HG03520 (cell line): ENCODE measurements around the gene AMIGO1.
A peak's percentile ranks its signal among the peaks of the same experiment; 100 is the strongest.

Source experiments
- ATAC-seq: cut with Tn5 transposase; IDR thresholded peaks from one replicate; pipeline ENCODE4 v1.9.1; 2021; ENCODE audit warnings: mild to moderate bottlenecking, moderate library complexity; ENCODE audit not compliant: unreplicated experiment

Gene AMIGO1, protein sequence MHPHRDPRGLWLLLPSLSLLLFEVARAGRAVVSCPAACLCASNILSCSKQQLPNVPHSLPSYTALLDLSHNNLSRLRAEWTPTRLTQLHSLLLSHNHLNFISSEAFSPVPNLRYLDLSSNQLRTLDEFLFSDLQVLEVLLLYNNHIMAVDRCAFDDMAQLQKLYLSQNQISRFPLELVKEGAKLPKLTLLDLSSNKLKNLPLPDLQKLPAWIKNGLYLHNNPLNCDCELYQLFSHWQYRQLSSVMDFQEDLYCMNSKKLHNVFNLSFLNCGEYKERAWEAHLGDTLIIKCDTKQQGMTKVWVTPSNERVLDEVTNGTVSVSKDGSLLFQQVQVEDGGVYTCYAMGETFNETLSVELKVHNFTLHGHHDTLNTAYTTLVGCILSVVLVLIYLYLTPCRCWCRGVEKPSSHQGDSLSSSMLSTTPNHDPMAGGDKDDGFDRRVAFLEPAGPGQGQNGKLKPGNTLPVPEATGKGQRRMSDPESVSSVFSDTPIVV

DNA sequence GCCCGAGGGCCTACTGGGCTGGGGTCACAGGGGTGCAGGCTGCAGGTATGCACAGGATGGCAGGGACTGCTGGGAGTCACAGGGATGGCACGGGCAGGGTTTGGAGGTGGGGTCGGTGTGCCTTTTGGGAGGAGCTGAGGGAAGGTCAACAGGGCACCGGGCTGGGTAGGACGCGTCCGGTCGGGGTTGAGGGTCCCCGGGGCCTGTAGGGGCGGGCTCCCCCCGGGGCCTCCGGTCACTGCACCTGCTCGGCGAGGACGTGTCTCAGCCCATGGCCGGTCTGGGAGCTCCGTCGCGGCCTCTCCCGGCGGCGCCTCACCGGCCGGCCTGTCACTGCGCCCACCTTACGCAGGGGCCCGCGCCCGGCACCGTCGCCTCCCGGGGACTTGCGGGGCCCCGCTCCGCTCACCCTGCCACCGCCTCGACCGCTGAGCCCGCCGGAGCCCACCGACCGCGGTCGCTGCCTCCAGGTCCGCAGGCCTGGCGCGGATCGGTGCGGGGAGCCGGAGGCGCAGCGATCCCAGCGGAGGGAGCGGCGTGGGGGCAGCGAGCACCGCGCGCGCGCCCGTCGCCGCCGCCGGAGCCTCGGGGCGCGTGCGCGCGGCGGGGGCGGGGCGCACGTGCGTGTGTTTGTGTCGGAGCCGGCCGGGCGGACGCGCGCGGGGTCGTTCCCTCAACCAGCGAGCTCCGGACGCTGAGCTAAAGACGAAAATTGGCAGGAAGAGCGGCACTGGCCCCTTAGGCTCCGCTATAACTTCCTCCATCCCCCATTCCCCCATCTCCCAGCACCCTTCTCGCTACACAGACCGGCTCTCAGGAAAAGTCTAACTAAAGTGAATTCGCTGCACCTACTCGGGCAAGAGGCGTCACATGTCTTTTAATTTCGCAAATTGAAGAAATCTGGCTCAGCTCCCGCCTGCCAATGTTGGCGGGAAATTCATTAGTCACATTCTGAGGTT is at the start of gene AMIGO1:
AMIGO1 (minus strand) TSS at position 552 of the 959 bp plus-strand sequence. CDS start 815 bp downstream, outside the sequence.
- ATAC-seq = peak; percentile 44

DNA sequence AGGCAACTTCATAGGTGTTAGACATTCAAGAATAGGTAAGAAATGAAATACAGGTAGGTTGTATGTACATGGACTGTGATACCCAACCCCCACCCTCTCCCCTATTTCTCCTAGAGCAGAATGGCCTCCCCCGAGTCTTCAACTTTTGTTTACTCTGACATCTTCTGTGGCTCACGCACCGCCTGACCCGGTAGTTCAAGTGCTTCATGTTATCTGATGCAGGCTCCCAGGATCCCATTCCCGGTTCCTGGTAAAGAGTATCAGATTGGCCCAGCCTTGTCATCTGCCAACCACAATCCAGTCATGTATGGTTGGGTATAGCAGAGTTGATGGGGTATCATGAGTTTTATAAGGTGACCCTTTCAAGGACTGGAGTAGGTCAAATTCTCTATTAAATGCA is 48.0 kb upstream of the AMIGO1 start:
- no peak for ATAC-seq

DNA sequence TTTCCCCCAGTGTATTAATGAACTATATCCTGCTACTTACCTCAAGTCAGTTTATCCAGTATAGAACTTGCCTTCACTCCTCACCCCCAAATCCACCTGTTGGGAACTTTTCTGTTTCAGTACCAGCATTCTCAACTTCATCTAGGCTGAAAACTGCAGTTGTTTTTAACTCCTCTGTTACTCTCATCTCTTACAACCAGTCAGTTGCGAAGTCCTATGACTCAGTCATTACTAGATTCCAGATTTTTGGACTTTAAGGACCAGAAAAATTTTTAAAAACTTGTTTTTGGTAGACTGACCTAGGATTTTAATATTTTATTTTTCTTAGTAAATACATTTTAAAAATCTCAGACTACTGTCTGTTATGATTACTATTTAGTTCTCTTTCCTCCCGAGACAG is 47.0 kb upstream of the AMIGO1 start:
- no peak for ATAC-seq

DNA sequence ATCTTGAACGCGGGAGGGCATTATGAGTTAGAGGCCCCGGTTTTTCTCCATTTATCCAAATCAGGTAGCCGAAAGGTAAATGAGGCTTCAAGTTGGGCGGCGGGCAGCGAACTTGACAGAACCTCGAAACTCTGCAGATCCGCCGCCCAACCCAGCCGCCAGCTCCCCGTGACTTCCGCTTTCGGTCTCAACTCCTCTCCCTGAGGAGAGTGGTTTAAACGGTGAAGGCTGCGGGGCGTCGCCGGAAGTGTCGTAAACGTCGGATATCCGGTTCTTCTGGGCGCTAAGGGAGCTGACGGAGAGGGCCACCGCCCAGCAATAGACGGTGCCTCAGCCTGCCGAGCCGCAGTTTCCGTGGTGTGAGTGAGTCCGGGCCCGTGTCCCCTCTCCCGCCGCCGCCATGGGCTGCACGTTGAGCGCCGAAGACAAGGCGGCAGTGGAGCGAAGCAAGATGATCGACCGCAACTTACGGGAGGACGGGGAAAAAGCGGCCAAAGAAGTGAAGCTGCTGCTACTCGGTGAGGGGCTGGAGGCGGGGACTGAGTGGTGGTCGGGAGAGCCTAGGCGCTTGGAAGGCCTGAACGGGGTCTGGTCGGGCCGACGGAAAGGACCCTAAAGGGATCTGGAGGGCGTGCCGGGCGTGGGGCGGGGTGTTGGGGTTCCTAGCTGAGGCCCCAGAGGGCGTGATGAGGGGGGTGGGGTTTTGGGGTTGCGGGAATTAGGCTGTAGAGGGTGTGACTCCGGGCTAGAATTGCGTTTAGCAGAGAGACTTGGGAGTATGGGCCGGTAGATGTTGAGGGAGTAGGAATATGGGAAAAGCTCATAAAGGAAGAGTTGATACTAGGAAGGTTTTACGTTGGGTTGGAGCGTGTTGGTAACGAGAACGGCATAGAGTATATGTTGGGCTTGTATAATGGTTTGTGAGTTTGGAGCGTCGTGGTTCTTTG is 39.1 kb upstream of the AMIGO1 start, which contains the start of gene GNAI3:
GNAI3 (plus strand) TSS at position 295 of the 947 bp plus-strand sequence; CDS start at position 401, 106 bp downstream.
- ATAC-seq = peak; percentile 85

DNA sequence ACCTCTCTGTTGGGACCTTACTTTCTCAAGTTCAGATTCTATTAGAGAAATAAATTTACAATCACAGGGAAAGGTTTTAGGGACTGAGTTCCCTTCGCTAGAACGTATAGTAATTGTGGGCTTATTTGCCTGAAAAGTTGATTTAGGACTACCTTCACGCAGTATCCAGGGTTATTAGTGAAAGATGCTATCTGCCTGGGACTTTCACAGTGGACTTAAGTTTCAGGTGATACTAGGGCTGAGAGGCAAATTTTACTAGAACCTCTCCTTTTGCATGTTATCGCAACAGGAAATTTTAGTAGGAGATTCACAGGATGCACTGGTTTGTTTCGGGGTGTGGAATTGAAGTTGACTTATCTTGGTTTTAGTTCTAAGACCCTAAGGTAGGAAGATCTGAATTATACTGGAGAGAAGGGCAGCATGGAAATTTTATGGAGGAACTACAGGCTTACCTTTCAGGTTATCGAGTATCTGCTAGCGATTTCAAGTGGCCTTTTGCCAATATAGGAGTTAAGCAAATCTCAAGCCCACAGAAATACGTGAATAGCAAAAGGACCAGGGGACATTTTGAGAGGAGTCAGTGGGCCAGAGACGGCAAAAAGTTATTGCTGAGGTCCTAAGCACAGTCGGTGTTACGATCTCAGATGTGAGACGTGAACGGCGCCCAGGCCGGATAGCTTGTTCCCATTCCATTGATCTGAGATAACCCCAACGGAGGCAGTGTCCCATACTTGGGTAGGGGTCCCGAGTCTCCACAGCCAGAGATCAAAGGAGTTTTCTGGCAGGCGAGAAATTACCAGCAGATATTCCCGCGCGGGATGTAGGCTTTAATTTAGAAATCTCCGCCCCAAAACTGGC is 38.2 kb upstream of the AMIGO1 start:
- no peak for ATAC-seq

DNA sequence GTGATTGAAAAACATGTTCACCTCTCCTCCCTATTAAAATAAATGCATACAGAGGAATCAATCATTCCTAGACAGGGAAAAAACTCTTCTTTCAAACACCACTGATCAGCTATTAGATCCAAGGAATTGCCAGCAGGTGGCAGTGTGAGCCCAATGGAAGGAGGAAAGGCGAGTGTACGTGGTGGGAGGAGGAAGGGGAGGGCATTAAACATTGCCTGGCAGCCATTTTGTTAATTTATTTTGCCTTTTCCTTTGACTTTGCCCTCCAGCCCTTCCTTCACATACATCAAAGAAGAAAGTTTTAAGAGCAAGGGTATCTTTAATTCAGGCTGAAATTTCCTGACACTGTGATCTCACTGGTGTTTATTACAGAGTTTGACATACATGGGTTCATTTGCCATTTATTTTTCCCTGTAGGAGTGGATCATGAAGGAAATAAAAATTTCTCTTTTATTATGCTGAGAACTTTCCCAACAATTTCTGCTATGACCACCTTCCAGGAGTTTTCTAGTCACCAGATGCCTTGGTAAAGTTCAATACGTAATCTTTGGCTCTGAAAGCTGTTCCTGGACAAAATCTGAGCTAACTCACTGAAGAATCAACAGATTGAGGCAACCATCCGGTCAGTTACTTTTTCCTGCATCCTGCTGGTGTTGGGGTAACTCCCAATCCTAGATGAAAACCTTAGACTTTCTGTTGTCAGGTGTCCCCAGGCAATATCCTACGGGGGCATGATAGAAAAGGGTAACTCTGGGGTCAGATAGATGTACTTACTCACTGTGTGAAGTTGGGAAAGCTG is 37.0 kb upstream of the AMIGO1 start:
- ATAC-seq = no peak

DNA sequence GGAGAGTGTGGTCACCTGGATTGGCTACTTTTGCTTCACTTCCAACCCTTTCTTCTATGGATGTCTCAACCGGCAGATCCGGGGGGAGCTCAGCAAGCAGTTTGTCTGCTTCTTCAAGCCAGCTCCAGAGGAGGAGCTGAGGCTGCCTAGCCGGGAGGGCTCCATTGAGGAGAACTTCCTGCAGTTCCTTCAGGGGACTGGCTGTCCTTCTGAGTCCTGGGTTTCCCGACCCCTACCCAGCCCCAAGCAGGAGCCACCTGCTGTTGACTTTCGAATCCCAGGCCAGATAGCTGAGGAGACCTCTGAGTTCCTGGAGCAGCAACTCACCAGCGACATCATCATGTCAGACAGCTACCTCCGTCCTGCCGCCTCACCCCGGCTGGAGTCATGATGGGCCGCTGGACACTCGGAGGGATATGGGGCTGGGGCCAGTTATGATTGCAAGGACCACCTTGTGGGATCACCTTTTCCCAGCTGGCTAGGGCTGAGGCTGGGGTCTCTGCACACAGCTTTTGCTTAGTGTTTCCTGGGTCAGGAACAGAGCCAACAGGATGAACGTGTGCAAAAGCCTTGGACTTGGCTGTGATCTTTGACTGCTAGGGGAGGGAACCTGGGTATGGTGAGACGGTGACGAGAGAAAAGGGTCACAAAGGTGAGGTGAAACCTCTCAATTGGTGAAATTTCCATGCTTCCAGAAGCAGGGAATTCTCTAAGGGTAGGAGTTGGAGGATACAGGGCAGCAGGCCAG is 34.6 kb upstream of the AMIGO1 start:
- no peak for ATAC-seq

DNA sequence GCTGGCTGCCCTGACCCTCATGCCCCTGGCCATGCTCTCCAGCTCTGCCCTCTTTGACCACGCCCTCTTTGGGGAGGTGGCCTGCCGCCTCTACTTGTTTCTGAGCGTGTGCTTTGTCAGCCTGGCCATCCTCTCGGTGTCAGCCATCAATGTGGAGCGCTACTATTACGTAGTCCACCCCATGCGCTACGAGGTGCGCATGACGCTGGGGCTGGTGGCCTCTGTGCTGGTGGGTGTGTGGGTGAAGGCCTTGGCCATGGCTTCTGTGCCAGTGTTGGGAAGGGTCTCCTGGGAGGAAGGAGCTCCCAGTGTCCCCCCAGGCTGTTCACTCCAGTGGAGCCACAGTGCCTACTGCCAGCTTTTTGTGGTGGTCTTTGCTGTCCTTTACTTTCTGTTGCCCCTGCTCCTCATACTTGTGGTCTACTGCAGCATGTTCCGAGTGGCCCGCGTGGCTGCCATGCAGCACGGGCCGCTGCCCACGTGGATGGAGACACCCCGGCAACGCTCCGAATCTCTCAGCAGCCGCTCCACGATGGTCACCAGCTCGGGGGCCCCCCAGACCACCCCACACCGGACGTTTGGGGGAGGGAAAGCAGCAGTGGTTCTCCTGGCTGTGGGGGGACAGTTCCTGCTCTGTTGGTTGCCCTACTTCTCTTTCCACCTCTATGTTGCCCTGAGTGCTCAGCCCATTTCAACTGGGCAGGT is 33.9 kb upstream of the AMIGO1 start:
- no peak for ATAC-seq

DNA sequence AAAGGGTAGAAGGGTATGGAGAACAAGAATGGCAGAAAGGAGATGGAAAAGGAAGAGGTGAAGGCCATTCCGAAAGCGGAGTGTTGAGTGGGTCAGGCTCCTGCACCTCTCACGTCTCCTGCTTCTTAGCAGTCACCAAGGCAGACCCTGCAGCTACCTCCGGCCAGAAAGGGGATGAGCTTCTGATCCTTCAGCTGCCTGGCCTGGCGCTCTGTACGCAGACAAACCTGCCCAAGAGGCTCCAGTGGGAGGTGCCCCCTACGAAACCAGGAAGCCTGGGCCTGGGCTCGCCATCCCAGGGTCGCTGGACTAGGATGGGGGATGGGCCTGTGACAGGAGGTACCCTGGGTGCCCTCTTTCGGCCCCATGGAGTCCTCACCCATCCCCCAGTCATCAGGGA is 33.1 kb upstream of the AMIGO1 start:
- no peak for ATAC-seq

DNA sequence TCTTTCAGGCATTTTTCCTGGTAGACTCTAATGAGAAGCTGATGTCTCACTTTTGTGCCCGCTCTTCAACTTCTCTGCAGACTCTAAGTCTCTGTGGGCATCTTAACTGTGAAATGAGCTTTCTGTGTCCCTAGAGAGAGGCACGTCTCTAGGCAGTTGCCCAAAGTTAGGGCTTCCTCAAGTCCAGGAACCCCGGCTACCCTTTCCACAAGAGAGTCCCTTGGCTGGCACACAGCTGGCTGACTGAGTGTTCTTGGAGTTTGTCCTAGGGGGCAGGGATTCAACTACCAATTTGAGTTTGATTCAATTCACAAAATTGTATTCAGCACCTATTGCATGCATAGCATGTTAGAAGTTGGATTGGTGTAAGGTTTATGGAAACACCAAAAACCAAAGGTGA is 31.6 kb upstream of the AMIGO1 start:
- ATAC-seq = no peak

DNA sequence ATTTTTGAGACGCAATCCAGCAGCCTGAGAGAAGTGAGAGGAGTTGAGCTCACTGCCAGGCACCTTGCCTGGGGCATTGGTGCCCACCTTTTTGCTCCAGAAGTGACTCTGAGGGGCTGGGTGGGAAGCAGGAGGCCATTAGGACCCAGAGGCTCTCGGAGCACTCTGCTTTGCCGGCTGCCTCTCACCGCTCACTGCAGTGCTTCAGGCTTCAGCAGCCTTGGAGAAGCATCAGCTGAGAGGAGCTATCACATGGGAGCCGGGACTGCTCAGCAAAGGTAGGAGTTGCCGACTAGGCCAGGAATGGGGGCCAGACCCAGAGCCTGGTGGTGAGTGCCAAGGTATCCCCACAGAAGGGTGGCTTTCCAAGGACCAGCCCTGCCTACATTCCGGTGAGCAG is 30.1 kb upstream of the AMIGO1 start, which contains the start of gene GPR61:
GPR61 (plus strand) TSS at position 197 of the 400 bp plus-strand sequence. CDS start 3,151 bp downstream, outside the sequence.
- ATAC-seq = no peak

DNA sequence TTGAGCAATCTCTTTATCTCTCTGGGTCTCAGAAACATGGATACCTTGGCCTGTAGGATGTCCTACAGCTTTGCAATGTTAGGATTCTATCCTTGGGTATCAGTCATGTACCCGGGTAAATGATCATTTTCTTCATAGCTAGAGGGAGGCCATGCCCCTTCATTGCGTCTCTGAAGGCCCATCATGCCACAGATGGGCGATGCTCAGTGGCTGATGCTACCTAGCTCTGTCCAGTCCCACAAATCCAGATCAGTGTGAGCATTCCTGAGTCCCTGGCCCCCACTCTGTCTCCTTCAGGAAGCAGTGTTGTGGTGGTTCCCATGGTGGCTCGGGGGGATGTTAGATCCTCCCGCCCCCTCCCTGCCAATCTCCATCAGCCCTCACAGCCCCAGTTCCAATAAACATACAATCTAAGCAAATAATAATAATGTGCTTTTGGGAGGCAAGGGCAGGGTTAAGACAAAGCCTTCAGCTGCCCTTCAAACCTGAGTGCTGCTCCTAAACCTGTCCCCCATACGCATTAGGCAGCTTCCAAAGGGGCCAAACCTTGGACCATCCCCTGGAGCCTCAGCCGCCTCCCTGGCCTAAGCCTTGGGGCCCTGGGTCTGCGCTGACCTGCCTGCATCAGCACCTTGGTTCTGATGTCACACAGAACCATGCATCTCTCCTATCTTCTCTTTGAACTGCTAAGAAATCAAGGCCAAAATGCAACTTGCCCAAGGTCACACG is 29.5 kb upstream of the AMIGO1 start:
- no peak for ATAC-seq

DNA sequence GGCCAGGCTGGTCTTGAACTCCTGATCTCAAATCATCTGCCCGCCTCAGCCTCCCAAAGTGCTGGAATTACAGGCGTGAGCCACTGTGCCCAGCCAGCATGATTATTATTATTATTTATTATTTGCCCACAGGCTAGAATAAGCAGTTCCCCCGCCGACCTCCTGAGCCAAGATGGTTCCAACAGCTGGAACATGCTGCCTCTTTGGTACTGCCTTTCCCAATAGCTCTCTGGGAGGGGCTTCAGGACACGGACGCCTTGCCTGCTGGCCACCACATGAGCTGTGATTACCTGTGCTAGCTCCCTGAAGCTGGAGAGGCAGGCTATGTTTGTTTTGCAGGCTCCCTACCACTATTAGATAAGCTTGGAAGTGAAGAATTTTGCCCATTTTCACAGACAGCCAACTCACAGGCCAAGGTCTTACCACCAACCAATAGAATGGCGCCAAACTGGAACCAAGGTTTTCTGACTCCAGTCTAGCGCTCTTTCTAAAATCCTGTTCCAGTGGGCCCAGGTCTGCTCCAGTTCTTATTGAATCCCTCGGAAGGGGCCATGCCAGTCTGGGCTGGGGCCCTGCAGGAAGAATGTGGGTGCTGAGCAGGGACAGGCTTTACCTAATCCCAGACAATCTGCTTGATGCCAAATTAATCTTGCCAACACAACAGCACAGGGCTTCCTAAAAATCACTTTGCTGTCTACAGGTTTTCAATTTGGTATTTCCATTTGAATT is 28.1 kb upstream of the AMIGO1 start:
- ATAC-seq = no peak

DNA sequence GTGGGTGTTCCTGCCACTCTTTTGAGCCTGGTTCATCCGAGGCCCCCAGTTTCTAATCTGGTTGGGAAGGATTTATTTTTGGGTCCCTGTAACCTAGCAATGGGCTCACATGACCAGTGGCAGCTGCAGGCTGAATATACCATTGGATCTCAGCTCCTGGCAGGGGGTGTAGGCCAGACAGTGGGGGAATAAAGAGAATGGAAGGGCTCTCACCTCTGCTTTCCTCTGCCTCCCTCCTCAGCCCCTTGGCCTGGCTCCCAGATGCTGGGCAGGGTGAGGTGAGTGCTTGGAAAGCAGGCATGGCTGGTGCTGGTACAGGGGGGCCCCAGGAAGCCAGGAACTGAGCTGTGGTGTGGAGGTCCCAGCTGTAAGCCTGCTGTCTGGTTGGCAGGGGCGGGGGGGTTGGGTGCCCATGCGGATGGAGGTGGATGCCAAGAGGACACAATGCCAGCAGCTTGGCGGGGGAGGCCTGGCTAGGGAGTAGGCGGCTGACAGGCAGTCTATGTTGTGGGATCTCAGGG is 26.5 kb upstream of the AMIGO1 start:
- no peak for ATAC-seq

DNA sequence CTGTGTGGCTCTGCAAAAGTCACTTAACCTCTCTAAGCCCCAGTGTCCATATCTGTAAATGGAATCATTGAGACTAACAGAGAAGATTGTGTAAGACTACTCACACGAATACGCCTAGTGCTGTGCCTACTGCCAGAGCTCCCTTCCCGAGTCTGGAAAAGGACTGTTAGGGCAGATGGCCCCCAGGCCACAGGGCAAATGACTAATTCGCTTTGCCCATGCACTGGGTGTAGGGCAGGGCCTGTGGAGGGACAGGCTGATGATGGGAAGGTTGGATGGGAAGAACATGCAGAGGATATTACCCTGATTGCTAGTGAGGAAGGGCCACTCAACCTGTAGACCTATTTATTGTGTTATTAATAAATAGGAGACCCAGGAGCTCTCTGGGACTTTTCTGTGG is 26.0 kb upstream of the AMIGO1 start:
- no peak for ATAC-seq
